Measurements from ENCODE around the gene GPX6.
"Not testable (repeated sequence)": the region's sequence is repeated elsewhere in the genome, so short reads cannot be mapped to it uniquely, and the experiment has no call there.

- not testable (repeated sequence) for TF ChIP-seq CTCF, POLR2A (IDR thresholded peaks at IDR 0.05)
These were observed 31.4 kb upstream of the GPX6 start for GRCh38 chr6:28547003-28547402.

Data from esophagus squamous epithelium (tissue), 4 donors.